Liver (tissue), 9 donors: ENCODE measurements around the gene FOXO3. TPM values are rescaled to one million over a fixed set of nuclear protein-coding genes. Genes with fewer than 3 reads are reported as not detected.

ENCODE experiments used
- DNase-seq: peaks from one replicate; pipeline ENCODE4 v3.0.0-alpha.2; 2017; ENCODE audit warnings: low spot score
- H3K27ac ChIP-seq, 2 donors: one replicate each; pipeline ENCODE4 v1.7.0; 2013; ENCODE audit warnings: inconsistent platforms in 2 of 2, low read length in 2 of 2, control low read depth in 1 of 2, low read depth in 1 of 2, mild to moderate bottlenecking in 1 of 2
- H3K27me3 ChIP-seq, 4 donors: one replicate each; pipeline versions ENCODE4 v1.6.1 to v1.7.0; 2013; ENCODE audit warnings: low read length in 3 of 4, inconsistent platforms in 1 of 4, mild to moderate bottlenecking in 1 of 4, moderate library complexity in 1 of 4; ENCODE audit not compliant: control insufficient read depth in 4 of 4, insufficient read depth in 4 of 4
- H3K36me3 ChIP-seq, 4 donors: one replicate each; pipeline versions ENCODE4 v1.6.1 to v1.7.0; 2013; ENCODE audit warnings: low read length in 3 of 4, mild to moderate bottlenecking in 3 of 4, low read depth in 1 of 4, moderate library complexity in 1 of 4; ENCODE audit not compliant: control insufficient read depth in 4 of 4, insufficient read depth in 3 of 4
- H3K4me1 ChIP-seq, 4 donors: one replicate each; pipeline versions ENCODE4 v1.6.1 to v1.7.0; 2013; ENCODE audit warnings: low read length in 3 of 4, mild to moderate bottlenecking in 3 of 4, moderate library complexity in 1 of 4; ENCODE audit not compliant: control insufficient read depth in 4 of 4, insufficient read depth in 4 of 4
- H3K4me3 ChIP-seq, 3 donors: one replicate each; pipeline versions ENCODE4 v1.6.1 to v1.7.0; 2013; ENCODE audit warnings: low read length in 3 of 3, control low read depth in 1 of 3, low read depth in 1 of 3, mild to moderate bottlenecking in 1 of 3
- H3K9ac ChIP-seq, 2 donors: one replicate each; pipeline ENCODE4 v1.7.0; 2013; ENCODE audit warnings: low read length in 2 of 2, mild to moderate bottlenecking in 2 of 2, moderate library complexity in 2 of 2, control low read depth in 1 of 2, low read depth in 1 of 2
- H3K9me3 ChIP-seq, 4 donors: one replicate each; pipeline versions ENCODE4 v1.6.1 to v1.7.0; 2013; ENCODE audit warnings: low read length in 3 of 4; ENCODE audit not compliant: control insufficient read depth in 4 of 4
- ATF3 ChIP-seq: IDR thresholded peaks from 2 replicates; pipeline ENCODE4 v1.6.1; 2016; ENCODE audit warnings: antibody characterized with exemption
- EGR1 ChIP-seq, 2 donors: IDR thresholded peaks; 2 replicates each; pipeline ENCODE4 v1.6.1; 2016 to 2018; ENCODE audit warnings: antibody characterized with exemption in 2 of 2, low read depth in 2 of 2
- GABPA ChIP-seq, 2 donors: IDR thresholded peaks in 1 of 2; conservative IDR thresholded peaks in 1 of 2; 2 replicates each; pipeline ENCODE4 v1.6.1; 2016; ENCODE audit warnings: antibody characterized with exemption in 2 of 2, mild to moderate bottlenecking in 1 of 2, moderate library complexity in 1 of 2
- HNF4A ChIP-seq, 2 donors: conservative IDR thresholded peaks; 2 replicates each; pipeline ENCODE4 v1.6.1; 2016; ENCODE audit warnings: antibody characterized with exemption in 2 of 2, mild to moderate bottlenecking in 2 of 2
- JUND ChIP-seq, 2 donors: IDR thresholded peaks; 2 replicates each; pipeline ENCODE4 v1.6.1; 2016; ENCODE audit warnings: antibody characterized with exemption in 2 of 2
- NR2F2 ChIP-seq: IDR thresholded peaks from 2 replicates; pipeline ENCODE4 v1.6.1; 2016; ENCODE audit warnings: antibody characterized with exemption
- SP1 ChIP-seq: IDR thresholded peaks from 2 replicates; pipeline ENCODE4 v1.6.1; 2018; ENCODE audit warnings: antibody characterized with exemption, mild to moderate bottlenecking
- TAF1 ChIP-seq: conservative IDR thresholded peaks from 2 replicates; pipeline ENCODE4 v1.6.1; 2016; ENCODE audit warnings: antibody characterized with exemption, mild to moderate bottlenecking
- YY1 ChIP-seq: IDR thresholded peaks from 2 replicates; pipeline ENCODE4 v1.6.1; 2016; ENCODE audit warnings: antibody characterized with exemption, mild to moderate bottlenecking
- WGBS: extraction: QIAGEN DNeasy Blood & Tissue Kit; methylation state at CpG from one replicate; pipeline ENCODE4 v1.1.7; 2013; 5-methylcytosine and 5-hydroxymethylcytosine counted together
- polyA plus RNA-seq, 2 donors: library from polyadenylated mRNA; stranded (reverse) in 1 of 2; unstranded in 1 of 2; fragments of 200-250 nt in 1 of 2; fragments of >200 nt in 1 of 2; fragmentation: Nextera tagmentation in 1 of 2; extraction: Ambion mirVana in 1 of 2; gene quantifications; one replicate each; pipeline versions ENCODE4 v1.2.1 to v1.2.3, GENCODE V29; 2013 to 2015
- total RNA-seq, 2 donors: library from RNA; depleted of rRNA; stranded (reverse); fragments of >200 nt; gene quantifications; one replicate each; pipeline ENCODE4 v1.2.3, GENCODE V29; 2014
- TF ChIP-seq, protein P1 (sequence below): IDR thresholded peaks from 2 replicates; pipeline ENCODE4 v1.6.1; 2016; ENCODE audit warnings: antibody characterized with exemption, mild to moderate bottlenecking
- TF ChIP-seq, protein P2 (sequence below): fragments of 150-350 bp; IDR thresholded peaks from 2 replicates; pipeline ENCODE4 v1.5.1; 2017; ENCODE audit warnings: improper control_type of control experiment, low read depth, low read length; ENCODE audit not compliant: missing input control
- donor health status: healthy.
- donor health status: healthy.
- donor health status: healthy.
- donor health status: healthy.
- donor health status: healthy.

The FOXO3 gene
- total and polyA plus RNA-seq, 4 donors, result 6.0 to 72.2 (median 17.3) TPM

- Histone ChIP-seq H3K36me3 (peaks cover 0 to 7% (median 3%) of the 10 kb centered on the region in 4 donors), H3K9ac (no peak overlapping the region), H3K27ac (no peak overlapping the region), H3K27me3 (no peaks in the 10 kb centered on the region), H3K4me3 (no peak overlapping the region), H3K4me1 (peaks cover 9 to 32% (median 30%) of the 10 kb centered on the region in 4 donors), H3K9me3 (no peaks in the 10 kb centered on the region)
- 87% methylated on average over 3 of the region's 3 CpGs for WGBS
- TF ChIP-seq TAF1, result no peak
- TF ChIP-seq NR2F2, result peak; percentile 22
- no peak for DNase-seq
Measured at GRCh38 chr6:108675226-108676200, 114.8 kb downstream of the FOXO3 start.

- H3K27ac ChIP-seq, result no peak overlapping the region
Measured at GRCh38 chr6:108676555-108676954, 115.8 kb downstream of the FOXO3 start.

DNA sequence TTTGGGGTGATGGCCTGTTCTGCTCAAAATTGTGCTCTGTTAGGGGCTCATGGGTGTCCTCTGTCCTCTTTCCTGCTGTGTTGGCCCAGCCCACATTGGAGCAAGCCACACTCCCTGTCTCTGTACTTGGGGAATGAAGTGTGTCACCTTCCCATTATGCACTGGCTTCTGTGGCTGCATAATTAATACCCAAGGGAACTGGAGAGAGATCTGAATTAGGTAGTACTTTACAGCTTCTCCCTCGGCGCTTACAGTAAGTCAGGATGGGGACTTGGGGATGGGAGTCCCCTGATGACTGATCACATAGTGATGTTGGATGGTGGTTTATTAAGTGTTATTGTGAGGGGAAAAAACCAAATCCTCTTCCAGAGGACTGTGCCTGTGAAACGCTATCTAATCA lies 116.6 kb downstream of the FOXO3 start:
- peak overlapping the region in 1 of 2 donors; percentile 21 for H3K27ac ChIP-seq
- WGBS, result 89% methylated on average over 3 of the region's 3 CpGs
- no peaks in the 10 kb centered on the region for H3K27me3 ChIP-seq
- no peak overlapping the region for H3K9ac ChIP-seq
- no peaks in the 10 kb centered on the region for H3K9me3 ChIP-seq
- TF ChIP-seq JUND (IDR thresholded peaks at IDR 0.05) (no peak), SP1 (no peak), GABPA (IDR thresholded peaks at IDR 0.05 in 1 of 2, conservative IDR thresholded peaks at IDR 0.05 in 1 of 2) (no peak), EGR1 (IDR thresholded peaks at IDR 0.05; ENCODE audit: low read depth in 2 of 2) (no peak), YY1 (no peak)
- TF ChIP-seq, protein P1, sequence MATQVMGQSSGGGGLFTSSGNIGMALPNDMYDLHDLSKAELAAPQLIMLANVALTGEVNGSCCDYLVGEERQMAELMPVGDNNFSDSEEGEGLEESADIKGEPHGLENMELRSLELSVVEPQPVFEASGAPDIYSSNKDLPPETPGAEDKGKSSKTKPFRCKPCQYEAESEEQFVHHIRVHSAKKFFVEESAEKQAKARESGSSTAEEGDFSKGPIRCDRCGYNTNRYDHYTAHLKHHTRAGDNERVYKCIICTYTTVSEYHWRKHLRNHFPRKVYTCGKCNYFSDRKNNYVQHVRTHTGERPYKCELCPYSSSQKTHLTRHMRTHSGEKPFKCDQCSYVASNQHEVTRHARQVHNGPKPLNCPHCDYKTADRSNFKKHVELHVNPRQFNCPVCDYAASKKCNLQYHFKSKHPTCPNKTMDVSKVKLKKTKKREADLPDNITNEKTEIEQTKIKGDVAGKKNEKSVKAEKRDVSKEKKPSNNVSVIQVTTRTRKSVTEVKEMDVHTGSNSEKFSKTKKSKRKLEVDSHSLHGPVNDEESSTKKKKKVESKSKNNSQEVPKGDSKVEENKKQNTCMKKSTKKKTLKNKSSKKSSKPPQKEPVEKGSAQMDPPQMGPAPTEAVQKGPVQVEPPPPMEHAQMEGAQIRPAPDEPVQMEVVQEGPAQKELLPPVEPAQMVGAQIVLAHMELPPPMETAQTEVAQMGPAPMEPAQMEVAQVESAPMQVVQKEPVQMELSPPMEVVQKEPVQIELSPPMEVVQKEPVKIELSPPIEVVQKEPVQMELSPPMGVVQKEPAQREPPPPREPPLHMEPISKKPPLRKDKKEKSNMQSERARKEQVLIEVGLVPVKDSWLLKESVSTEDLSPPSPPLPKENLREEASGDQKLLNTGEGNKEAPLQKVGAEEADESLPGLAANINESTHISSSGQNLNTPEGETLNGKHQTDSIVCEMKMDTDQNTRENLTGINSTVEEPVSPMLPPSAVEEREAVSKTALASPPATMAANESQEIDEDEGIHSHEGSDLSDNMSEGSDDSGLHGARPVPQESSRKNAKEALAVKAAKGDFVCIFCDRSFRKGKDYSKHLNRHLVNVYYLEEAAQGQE, result no peak
- TF ChIP-seq, protein P2, sequence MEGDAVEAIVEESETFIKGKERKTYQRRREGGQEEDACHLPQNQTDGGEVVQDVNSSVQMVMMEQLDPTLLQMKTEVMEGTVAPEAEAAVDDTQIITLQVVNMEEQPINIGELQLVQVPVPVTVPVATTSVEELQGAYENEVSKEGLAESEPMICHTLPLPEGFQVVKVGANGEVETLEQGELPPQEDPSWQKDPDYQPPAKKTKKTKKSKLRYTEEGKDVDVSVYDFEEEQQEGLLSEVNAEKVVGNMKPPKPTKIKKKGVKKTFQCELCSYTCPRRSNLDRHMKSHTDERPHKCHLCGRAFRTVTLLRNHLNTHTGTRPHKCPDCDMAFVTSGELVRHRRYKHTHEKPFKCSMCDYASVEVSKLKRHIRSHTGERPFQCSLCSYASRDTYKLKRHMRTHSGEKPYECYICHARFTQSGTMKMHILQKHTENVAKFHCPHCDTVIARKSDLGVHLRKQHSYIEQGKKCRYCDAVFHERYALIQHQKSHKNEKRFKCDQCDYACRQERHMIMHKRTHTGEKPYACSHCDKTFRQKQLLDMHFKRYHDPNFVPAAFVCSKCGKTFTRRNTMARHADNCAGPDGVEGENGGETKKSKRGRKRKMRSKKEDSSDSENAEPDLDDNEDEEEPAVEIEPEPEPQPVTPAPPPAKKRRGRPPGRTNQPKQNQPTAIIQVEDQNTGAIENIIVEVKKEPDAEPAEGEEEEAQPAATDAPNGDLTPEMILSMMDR, result no peak
- H3K36me3 ChIP-seq, result peaks cover 0 to 7% (median 3%) of the 10 kb centered on the region in 4 donors
- no peak for DNase-seq
- no peak overlapping the region for H3K4me3 ChIP-seq
- H3K4me1 ChIP-seq, result peaks cover 9 to 30% (median 23%) of the 10 kb centered on the region in 4 donors

More at GRCh38 chr6:108676555-108676954, 115.8 kb downstream of the FOXO3 start:
- TF ChIP-seq ATF3 (no peak), HNF4A (conservative IDR thresholded peaks at IDR 0.05) (peak; percentile 6 to 27)
- Histone ChIP-seq H3K9me3 (no peaks in the 10 kb centered on the region), H3K27me3 (no peaks in the 10 kb centered on the region), H3K9ac (no peak overlapping the region), H3K36me3 (peaks cover 0 to 7% (median 3%) of the 10 kb centered on the region in 4 donors), H3K4me3 (no peak overlapping the region), H3K4me1 (peaks cover 9 to 30% (median 28%) of the 10 kb centered on the region in 4 donors)
- DNase-seq, result no peak
- 96% methylated on average over 3 of the region's 3 CpGs for WGBS
